D721Med (cell line): ENCODE results near the gene GTF3C4.

ENCODE experiments used
- DNase-seq: peaks from one replicate; pipeline ENCODE4 v3.0.0; 2011; ENCODE audit warnings: low spot score; ENCODE audit not compliant: insufficient read length
- FAIRE-seq: peaks from 2 replicates; lab custom pipeline; 2011; peaks lifted over from hg19 to GRCh38; lab: Jason Lieb, UNC
- CTCF ChIP-seq: IDR thresholded peaks from 2 replicates; pipeline ENCODE4 v1.5.1; 2012; ENCODE audit warnings: mild to moderate bottlenecking, control low read depth; ENCODE audit not compliant: insufficient read depth; ENCODE audit errors: missing control alignments

Gene GTF3C4

GRCh38 chr9:132690696-132691095, 20.4 kb downstream of the GTF3C4 start:
- no peak for TF ChIP-seq CTCF
- FAIRE-seq: no peak
- no peak for DNase-seq

GRCh38 chr9:132694144-132694543, 23.9 kb downstream of the GTF3C4 start:
- FAIRE-seq (no peak), DNase-seq (no peak)
- TF ChIP-seq CTCF: peak; percentile 23

GRCh38 chr9:132697230-132697629, 27.0 kb downstream of the GTF3C4 start:
- TF ChIP-seq CTCF: no peak
- no peak for FAIRE-seq
- DNase-seq: no peak

- DNase-seq: no peak
- no peak for TF ChIP-seq CTCF
- no peak for FAIRE-seq
Measured at GRCh38 chr9:132698989-132699388, 28.7 kb downstream of the GTF3C4 start.

GRCh38 chr9:132699956-132700355, 29.7 kb downstream of the GTF3C4 start:
- FAIRE-seq (no peak), DNase-seq (no peak)
- no peak for TF ChIP-seq CTCF

GRCh38 chr9:132702254-132702653, 32.0 kb downstream of the GTF3C4 start:
- TF ChIP-seq CTCF: no peak
- DNase-seq: no peak
- FAIRE-seq: no peak

GRCh38 chr9:132703336-132703735, 33.1 kb downstream of the GTF3C4 start:
- TF ChIP-seq CTCF: no peak
- FAIRE-seq: no peak
- DNase-seq: no peak
